ENCODE results near the gene CBX3.

DNA sequence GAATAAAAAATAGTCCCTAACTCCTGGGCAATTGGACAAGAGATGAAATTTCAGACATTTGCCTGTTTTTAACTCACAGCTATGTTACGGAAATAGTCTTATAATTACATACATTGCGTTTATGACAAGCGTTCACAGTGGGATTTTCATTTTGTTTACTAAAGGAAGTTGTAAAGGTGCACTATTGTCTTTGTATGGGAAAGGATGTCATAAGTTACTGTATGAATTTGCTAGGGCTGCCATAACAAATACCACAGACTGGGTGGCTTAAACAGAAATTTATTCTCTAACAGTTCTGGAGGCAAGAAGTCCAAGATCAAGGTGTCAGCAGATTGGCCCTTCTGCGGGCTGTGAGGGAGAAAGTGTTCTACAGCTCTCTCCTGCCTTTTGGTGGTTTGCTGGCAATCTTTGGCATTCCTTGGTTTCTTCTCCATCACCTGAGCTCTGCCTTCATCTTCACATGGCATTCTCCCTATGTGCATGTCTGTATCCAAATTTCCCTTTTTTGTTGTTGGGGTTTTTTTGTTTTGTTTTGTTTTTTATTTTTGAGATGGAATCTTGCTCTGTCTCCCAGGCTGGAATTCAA, 43.9 kb upstream of the CBX3 start:
- no peak for TF ChIP-seq CTCF (conservative IDR thresholded peaks at IDR 0.05 in 1 of 2, IDR thresholded peaks at IDR 0.05 in 1 of 2; ENCODE audit: low read depth in 1 of 2, low read length in 2 of 2)
- no peak for TF ChIP-seq EZH2 (IDR thresholded peaks at IDR 0.05; ENCODE audit: low read length, missing control alignments)

Measured in fibroblast of lung (primary cell).